Endometrial microvascular endothelial cells (primary cell): ENCODE measurements around the gene PIN1. TPM values are rescaled to one million over a fixed set of nuclear protein-coding genes. Genes with fewer than 3 reads are reported as not detected.
"Not testable (repeated sequence)": the region's sequence is repeated elsewhere in the genome, so short reads cannot be mapped to it uniquely, and the experiment has no call there.

Source experiments
- in situ Hi-C: cut with HindIII; loops from 2 replicates; pipeline ENCODE4 v1.10.0; 2017; ENCODE audit warnings: low sequenced_read_pairs, low pct_unique_long_range_greater_than_20kb; ENCODE audit errors: inconsistent ontology term
- total RNA-seq: library from RNA; depleted of rRNA; stranded (reverse); fragments of >200 nt; gene quantifications from one replicate; pipeline ENCODE4 v1.2.3, GENCODE V29; 2015; ENCODE audit errors: inconsistent ontology term

PIN1 gene
- 134 TPM for total RNA-seq

- in situ Hi-C loops: no loop called here
These were observed at the start of gene PIN1 for GRCh38 chr19:9834726-9835506. Gene PIN1 (plus strand): TSS chr19:9835318. CDS start chr19:9835345, 27 bp downstream.

- in situ Hi-C loops: no loop called here
These were observed 49.5 kb upstream of the PIN1 start for GRCh38 chr19:9785367-9786331.

GRCh38 chr19:9786342-9786741, 48.8 kb upstream of the PIN1 start:
- in situ Hi-C loops: no loop called here

DNA sequence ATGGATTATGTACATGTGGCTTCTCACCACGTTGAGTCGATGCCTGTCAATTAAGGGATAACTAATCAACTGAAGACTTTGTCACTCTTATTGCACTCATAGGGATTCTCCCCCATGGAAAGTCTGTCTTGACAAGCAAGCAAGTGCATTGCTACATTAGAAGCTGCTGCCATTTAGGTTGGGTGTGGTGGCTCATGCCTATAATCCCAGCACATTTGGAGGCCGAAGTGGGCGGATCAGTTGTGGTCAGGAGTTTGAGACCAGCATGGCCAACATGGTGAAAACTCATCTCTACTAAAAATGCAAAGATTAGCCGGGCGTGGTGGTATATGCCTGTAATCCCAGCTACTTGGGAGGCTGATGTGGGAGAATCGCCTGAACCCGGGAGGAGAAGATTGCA, 48.3 kb upstream of the PIN1 start:
- in situ Hi-C loops: no loop called here

DNA sequence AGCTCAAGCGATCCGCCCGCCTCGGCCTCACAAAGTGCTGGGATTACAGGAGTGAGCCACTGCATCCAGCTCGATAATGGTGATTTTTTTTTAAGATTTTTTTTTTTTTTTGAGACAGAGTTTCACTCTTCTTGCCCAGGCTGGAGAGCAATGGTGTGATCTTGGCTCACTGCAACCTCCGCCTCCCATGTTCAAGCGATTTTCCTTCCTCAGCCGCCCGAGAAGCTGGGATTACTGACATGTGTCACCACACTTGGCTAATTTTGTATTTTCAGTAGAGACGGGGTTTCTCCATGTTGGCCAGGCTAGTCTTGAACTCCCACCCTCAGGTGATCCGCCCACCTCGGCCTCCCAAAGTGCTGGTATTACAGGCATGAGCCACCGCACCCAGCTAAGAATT, 46.5 kb upstream of the PIN1 start:
- in situ Hi-C loops: not testable (repeated sequence)

DNA sequence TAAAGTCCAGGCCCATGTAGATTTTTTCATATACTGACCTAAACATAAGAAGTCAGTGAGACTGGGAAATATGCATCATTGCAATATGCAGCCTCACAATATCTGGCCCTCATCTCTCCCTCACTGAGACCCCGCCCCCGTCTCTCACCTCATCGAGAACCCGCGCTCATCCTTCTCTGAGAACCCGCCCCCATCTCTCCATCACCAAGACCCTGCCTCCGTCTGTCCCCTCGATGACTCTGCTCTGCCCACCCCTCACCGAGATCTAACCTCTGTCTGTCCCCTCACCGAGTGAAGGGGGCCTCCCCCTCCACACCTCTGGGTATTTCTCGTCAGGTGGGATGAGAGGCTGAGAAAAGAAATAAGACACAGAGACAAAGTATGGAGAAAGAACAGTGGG, 46.1 kb upstream of the PIN1 start:
- in situ Hi-C loops: no loop called here

DNA sequence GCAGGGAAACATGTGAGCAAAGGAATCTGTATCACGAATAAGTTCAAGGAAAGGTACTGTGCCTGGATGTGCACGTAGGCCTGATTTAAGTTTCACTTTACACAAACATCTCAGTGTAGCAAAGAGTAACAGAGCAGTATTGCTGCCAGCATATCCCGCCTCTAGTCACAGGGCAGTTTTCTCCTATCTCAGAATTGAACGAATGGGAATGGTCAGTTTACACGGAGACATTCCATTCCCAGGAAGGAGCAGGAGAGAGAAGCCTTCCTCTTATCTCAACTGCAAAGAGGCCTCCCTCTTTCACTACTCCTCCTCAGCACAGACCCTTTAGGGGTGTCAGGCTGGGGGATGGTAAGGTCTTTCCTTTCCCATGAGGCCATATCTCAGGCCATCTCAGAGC, 45.5 kb upstream of the PIN1 start:
- in situ Hi-C loops: not testable (repeated sequence)

DNA sequence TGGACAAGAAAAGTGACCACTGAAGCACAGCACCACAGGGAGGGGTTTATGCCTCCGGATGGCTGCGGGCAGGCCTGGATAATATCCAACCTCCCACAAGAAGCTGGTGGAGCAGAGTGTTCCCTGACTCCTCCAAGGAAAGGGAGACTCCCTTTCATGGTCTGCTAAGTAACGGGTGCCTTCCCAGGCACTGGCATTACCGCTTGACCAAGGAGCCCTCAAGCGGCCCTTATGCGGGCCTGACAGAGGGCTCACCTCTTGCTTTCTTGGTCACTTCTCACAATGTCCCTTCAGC, 44.1 kb upstream of the PIN1 start:
- in situ Hi-C loops: not testable (repeated sequence)

DNA sequence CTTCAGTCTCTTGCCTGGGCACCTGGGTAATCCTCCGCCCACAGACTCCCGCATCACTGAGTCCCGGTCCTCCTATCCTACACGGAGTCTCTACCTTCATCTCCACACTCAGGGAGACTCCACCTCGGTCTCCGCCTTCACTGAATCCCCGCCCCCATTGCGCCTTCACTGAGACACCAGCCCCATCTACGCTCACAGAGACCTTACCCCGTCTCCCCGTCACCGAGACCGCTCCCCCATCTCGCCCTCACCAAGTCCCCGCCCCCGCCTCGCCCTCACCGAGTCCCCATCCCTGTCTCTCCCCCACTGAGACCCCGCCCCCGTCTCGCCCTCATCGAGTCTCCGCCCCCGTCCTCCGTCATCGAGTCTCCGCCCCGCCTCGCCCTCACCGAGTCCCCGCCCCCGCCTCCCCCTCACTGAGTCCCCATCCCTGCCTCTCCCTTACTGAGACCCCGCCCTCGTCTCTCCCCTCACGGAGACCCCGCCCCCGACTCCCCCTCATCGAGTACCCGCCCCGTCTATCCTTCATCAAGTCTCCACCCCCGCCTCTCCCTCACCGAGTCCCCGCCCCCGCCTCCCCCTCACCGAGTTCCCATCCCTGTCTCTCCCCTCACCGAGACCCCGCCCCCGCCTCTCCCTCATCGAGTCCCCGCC, 43.4 kb upstream of the PIN1 start:
- in situ Hi-C loops: no loop called here

DNA sequence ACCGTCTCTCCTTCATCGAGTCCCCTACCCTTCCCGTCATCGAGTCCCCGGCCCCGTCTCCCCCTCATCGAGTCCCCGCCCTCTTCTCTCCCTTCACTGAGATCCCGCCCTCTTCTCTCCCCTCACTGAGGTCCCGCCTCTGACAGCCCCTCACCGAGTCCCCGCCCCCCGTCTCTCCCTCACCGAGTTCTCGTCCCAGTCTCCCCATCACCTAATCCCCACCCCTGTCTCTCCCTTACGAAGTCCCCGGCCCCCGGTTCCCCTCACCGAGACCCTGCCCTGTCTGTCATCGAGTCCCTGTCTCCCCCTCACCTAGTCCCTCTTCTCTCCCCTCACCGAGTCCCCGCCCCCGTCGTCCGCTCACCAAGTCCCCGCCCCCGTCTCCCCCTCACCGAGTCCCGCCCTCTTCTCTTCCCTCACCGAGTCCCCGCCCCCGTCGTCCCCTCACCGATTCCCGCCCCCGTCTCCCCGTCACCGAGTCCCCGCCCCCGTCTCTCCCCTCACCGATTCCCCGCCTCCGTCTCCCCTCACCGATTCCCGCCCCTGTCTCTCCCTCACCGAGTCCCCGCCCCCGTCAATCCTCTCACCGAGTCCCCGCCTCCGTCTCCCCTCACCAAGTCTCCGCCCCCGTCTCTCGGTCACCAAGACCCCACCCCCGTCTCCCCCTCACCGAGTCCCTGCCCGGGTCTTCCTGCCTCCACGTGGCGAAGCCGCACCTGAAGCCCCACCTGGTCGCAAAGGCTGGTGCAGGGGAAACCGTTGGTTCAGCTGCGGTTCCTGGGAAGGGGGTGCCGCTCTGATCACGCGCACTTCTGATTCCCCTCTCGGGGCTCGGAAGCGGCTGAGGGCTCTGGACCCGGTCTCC, 42.7 kb upstream of the PIN1 start:
- in situ Hi-C loops: no loop called here

GRCh38 chr19:9793071-9793591, 42.0 kb upstream of the PIN1 start:
- in situ Hi-C loops: no loop called here

DNA sequence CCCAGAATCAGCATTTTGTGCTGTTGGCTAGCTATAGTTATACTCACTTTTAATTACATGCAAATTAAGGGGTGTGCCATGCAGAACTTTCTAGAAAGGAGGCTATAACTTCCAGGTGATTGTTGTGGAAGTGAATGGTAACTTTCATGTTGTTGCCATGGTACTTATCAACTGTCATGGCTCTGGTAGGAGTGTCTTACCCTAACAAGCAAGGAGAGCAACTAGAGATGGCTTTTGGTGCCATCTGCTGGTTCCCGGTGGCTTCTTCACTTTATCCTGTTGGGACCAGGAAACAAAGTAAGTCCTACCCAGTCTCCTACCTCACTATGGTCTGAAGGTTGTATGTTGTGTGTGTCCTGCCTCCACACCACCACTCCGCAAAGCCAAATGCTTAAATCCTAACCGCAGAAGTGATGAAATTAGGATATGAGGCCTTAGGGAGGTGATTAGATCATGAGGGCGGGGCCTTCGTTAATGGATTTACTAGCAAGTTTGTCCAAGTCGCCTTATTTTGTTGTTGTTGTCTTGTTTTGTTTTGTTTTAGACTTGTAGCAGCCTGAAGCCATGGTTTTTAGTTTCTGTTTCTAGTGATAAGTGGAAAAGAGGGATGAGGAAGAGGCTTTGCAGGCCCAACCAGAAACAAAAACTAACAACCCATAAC, 38.9 kb upstream of the PIN1 start:
- in situ Hi-C loops: no loop called here

DNA sequence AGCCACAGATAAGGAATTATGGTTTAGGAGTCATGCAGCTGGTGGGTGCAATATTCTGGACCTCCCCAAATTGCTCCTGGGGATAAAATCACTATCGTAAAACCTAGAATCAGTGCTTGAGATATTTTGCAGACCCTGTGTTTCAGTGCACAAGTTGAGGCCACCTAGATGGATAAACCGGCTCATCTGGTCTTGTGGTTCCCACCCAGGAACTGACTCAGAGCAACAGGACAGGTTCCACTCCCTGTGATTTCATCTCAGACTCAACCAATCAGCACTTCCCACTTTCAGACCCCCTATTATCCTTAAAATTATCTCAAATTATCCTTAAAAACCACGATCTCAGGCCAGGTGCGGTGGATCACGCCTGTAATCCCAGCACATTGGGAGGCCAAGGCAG, 37.2 kb upstream of the PIN1 start:
- in situ Hi-C loops: no loop called here

DNA sequence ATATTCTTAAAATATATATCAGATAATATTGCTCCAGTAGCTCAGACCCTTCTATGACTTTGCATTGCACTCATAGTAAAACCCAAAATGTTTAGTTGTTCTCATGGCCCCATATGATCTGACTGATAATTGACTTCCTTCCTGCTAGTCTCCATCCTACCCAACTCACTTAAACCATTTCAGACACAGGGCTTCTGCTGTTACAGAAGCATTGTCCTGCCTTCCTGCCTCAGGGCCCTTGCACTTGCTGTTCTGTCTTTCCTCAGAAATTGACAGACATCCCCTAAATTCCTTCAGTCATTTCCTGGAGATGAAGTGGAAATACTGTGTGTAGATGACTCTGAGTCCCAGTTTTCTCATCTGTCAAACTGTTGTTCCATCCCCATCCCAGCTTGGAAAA, 36.0 kb upstream of the PIN1 start:
- in situ Hi-C loops: no loop called here

DNA sequence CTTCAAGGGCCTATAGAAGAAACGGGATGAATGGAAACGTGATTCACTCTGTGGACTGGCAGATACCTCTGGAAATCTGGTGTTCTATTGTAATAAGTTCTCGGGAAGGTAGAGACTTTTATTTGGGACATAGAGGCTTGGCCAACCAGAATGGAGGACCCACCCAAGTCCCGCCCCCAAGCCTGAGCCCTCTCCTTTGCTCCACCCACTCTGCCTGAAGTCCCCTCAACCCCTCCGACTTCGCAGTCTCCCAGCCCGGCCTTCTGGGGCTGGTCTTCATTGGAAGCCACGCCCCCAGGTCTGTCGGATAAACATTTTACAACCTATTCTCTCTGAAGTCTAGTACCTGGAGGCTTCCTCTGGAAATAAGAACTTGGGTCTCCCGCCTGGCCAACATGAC, 33.1 kb upstream of the PIN1 start:
- in situ Hi-C loops: no loop called here

DNA sequence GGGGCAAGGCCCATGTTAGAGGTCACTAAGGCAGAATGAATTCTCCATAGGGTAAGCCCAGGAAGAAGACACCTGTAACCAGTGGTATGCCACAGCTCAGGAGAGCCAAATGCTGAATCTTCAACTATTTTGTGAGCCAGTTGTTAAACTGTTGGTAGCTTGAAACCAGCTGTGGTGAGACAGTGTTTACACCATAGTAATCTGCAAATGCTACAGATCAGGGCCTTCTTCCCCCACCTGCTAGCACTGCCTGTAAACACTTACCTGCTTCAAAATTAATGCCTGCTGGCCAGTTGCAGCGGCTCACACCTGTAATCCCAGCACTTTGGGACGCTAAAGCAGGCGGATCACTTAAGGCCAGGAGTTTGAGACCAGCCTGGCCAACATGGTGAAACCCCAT, 28.3 kb upstream of the PIN1 start:
- in situ Hi-C loops: no loop called here

DNA sequence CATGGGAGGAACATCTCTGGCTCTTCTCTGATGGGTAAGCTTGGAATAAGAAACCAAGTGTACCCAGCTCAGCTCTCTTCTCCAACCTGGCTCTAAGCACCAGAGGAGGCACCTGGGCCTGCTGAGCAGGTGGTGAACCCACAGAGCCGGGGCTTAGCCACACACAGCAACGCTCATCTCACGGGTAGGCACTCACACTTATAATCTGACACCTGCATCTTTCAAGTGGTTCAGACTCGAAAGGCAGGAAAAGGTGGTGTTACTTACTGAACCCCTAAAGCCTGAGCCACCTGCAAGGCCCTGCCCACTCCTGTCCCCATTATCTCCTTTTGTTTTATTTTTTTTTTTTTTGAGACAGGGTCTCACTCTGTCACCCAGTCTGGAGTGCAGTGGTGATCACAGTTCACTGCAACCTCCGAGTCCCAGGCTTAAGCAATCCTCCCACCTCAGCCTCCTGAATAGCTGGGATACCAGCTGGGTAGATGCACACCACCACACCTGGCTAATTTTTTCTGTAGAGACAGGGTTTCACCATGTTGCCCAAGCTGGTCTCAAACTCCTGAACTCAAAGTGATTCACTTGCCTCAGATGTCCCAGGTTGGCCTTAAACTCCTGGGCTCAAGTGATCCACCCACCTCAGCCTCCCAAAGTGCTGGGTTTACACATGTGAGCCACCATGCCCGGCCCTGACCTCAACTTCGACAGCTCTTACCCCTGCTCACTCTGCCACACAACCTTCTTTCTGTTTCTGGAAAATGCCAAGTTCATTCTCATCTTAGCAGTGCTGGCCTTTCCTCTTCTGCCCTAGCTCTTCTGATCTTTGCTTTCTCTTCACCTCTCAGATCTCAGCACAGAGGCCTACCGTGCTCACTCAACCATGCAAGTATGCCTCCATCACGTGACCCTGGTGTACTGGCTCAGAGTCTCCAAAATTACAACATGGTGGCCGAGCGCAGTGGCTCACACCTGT, 26.0 kb upstream of the PIN1 start:
- in situ Hi-C loops: no loop called here
